GM12878 (cell line): ENCODE results near the gene ESRP2. TPM values are rescaled to one million over a fixed set of nuclear protein-coding genes. Genes with fewer than 3 reads are reported as not detected.

Source experiments
- ATAC-seq: fragments of 200-7000 bp; cut with Tn5 transposase; 3 replicates; pipeline ENCODE4 v1.9.1; 2020; ENCODE audit warnings: mild to moderate bottlenecking, moderate library complexity
- BruUV-seq: library from RNA; stranded (reverse); fragments of 400-500 nt; replicated peaks from 2 replicates; lab custom pipeline; 2021; lab: Mats Ljungman, UMichigan
- CTCF ChIA-PET: fragments of 300-600 bp; sonication (Branson Sonifier 250); formaldehyde crosslinking; extraction: SDS; loops from one replicate; lab custom pipeline; 2021; ENCODE audit warnings: inconsistent platforms; lab: Yijun Ruan, JAX
- POLR2A ChIA-PET: fragments of 350-600 bp; formaldehyde crosslinking; extraction: SDS; loops from one replicate; lab custom pipeline; 2021; ENCODE audit warnings: inconsistent platforms; lab: Charles Lee
- RAD21 ChIA-PET: fragments of 300-600 bp; sonication (Branson Sonifier 250); formaldehyde crosslinking; loops from one replicate; lab custom pipeline; 2023; ENCODE audit warnings: antibody characterized with exemption; ENCODE audit not compliant: unreplicated experiment; lab: Charles Lee
- SMC1A ChIA-PET: fragments of 300-600 bp; sonication (Branson Sonifier 250); formaldehyde crosslinking; loops from one replicate; lab custom pipeline; 2023; ENCODE audit not compliant: unreplicated experiment, uncharacterized antibody; lab: Charles Lee
- DNase-seq: peaks from one replicate; pipeline ENCODE4 v3.0.0-alpha.2; 2011; ENCODE audit warnings: low read depth, low spot score
- FAIRE-seq: peaks from 3 replicates; lab custom pipeline; 2011; peaks lifted over from hg19 to GRCh38; lab: Jason Lieb, UNC
- H2AFZ ChIP-seq: 2 replicates; pipeline ENCODE4 v1.6.0; 2011; ENCODE audit warnings: low read depth, low read length, control low read depth; ENCODE audit not compliant: control insufficient read depth
- H3K27ac ChIP-seq: 2 replicates; pipeline ENCODE4 v1.5.1; 2011; ENCODE audit warnings: control low read depth; ENCODE audit not compliant: control insufficient read depth, insufficient read depth
- H3K27me3 ChIP-seq, 2 experiments: replicated peaks in 1 of 2; 2 replicates each; pipeline versions ENCODE4 v1.6.0 to v1.6.1; 2011; ENCODE audit warnings: low read length in 1 of 2; ENCODE audit not compliant: control insufficient read depth in 2 of 2, insufficient read depth in 2 of 2
- H3K36me3 ChIP-seq, 2 experiments: 2 replicates each; pipeline ENCODE4 v1.5.1; 2011; ENCODE audit warnings: low read length in 1 of 2; ENCODE audit not compliant: control insufficient read depth in 2 of 2, insufficient read depth in 2 of 2
- H3K4me1 ChIP-seq: 2 replicates; pipeline ENCODE4 v1.6.1; 2011; ENCODE audit warnings: mild to moderate bottlenecking, low read length, moderate library complexity, mixed read lengths; ENCODE audit not compliant: control insufficient read depth, insufficient read depth
- H3K4me2 ChIP-seq: 2 replicates; pipeline ENCODE4 v1.6.0; 2011; ENCODE audit warnings: control low read depth; ENCODE audit not compliant: control insufficient read depth, insufficient read depth
- H3K4me3 ChIP-seq: fragments of 200-600 bp; sonication (generic); 2 replicates; pipeline ENCODE4 v1.5.1; 2016
- H3K79me2 ChIP-seq: 2 replicates; pipeline ENCODE4 v1.6.0; 2011; ENCODE audit warnings: low read length; ENCODE audit not compliant: control insufficient read depth, insufficient read depth
- H3K9ac ChIP-seq: 2 replicates; pipeline ENCODE4 v1.8.0; 2011; ENCODE audit warnings: low read length, control low read depth, mixed read lengths; ENCODE audit not compliant: control insufficient read depth, insufficient read depth
- H3K9me3 ChIP-seq: replicated peaks from 3 replicates; pipeline ENCODE4 v1.5.1; 2011; ENCODE audit warnings: mild to moderate bottlenecking, low read length; ENCODE audit not compliant: control insufficient read depth, insufficient read depth
- H4K20me1 ChIP-seq: 2 replicates; pipeline ENCODE4 v1.6.0; 2011; ENCODE audit not compliant: control insufficient read depth, insufficient read depth
- CEBPB ChIP-seq, 2 experiments: fragments of 150-350 bp in 1 of 2; IDR thresholded peaks; 2 replicates each; pipeline ENCODE4 v1.6.1; 2012 to 2014; ENCODE audit warnings: low read depth in 2 of 2, low read length in 2 of 2, borderline replicate concordance in 1 of 2, inconsistent platforms in 1 of 2
- ESRRA ChIP-seq: IDR thresholded peaks from 2 replicates; pipeline ENCODE4 v1.6.1; 2012; ENCODE audit warnings: mild to moderate bottlenecking, low read length, improper control_type of control experiment
- GATAD2B ChIP-seq: fragments of 450-650 bp; conservative IDR thresholded peaks from 2 replicates; pipeline ENCODE4 v1.6.1; 2017; ENCODE audit warnings: low read depth, mild to moderate bottlenecking, moderate library complexity
- HDAC6 ChIP-seq: fragments of 200-600 bp; sonication (generic); IDR thresholded peaks from one replicate; pipeline ENCODE4 v1.8.0; 2017; ENCODE audit warnings: antibody characterized with exemption; ENCODE audit not compliant: unreplicated experiment
- HSF1 ChIP-seq: fragments of 150-350 bp; IDR thresholded peaks from 2 replicates; pipeline ENCODE4 v1.6.1; 2014; ENCODE audit warnings: mild to moderate bottlenecking, low read depth, low read length
- JUND ChIP-seq: IDR thresholded peaks from 2 replicates; pipeline ENCODE4 v1.6.1; 2012; ENCODE audit warnings: low read depth, mild to moderate bottlenecking, low read length, improper control_type of control experiment, moderate library complexity
- MYB ChIP-seq: fragments of 150-350 bp; IDR thresholded peaks from 2 replicates; pipeline ENCODE4 v1.6.1; 2014; ENCODE audit warnings: mild to moderate bottlenecking, low read depth, low read length, borderline replicate concordance
- NBN ChIP-seq: fragments of 450-650 bp; IDR thresholded peaks from 2 replicates; pipeline ENCODE4 v1.6.1; 2016
- SIN3A ChIP-seq: IDR thresholded peaks from 2 replicates; pipeline ENCODE4 v1.6.1; 2012; ENCODE audit warnings: low read depth, low read length, improper control_type of control experiment
- YBX1 ChIP-seq: fragments of 450-650 bp; IDR thresholded peaks from 2 replicates; pipeline ENCODE4 v1.6.1; 2016; ENCODE audit warnings: antibody characterized with exemption
- ZNF687 ChIP-seq: fragments of 450-650 bp; IDR thresholded peaks from 2 replicates; pipeline ENCODE4 v1.6.1; 2017; ENCODE audit warnings: mild to moderate bottlenecking, moderate library complexity
- WGBS: methylation state at CpG from one replicate; pipeline ENCODE4 v1.1.6; 2016; ENCODE audit warnings: low lambda C conversion rate; ENCODE audit not compliant: insufficient replicate concordance, insufficient coverage; ENCODE audit errors: missing lambda C conversion rate; 5-methylcytosine and 5-hydroxymethylcytosine counted together
- in situ Hi-C: fragments of 300-500 bp; cut with MboI; formaldehyde crosslinking; loops from 9 replicates; pipeline ENCODE4 v1.14.3; 2018; ENCODE audit warnings: mixed read lengths
- intact Hi-C: fragments of 100-400 bp; cut with micrococcal nuclease; formaldehyde crosslinking; loops from one replicate; pipeline ENCODE4 v1.14.2; 2022; ENCODE audit not compliant: unreplicated experiment
- polyA plus RNA-seq, 11 experiments: library from polyadenylated mRNA; depleted of rRNA in 4 of 11; unstranded in 6 of 11; stranded (reverse) in 5 of 11; fragments of >200 nt; fragmentation: Nextera tagmentation in 4 of 11; fragmentation: Illumina TruSeq in 1 of 11; extraction: Ambion mirVana in 4 of 11; extraction: Trizol in 1 of 11; gene quantifications; 1 replicate in 1 of 11; 2 replicates in 10 of 11; pipeline versions ENCODE4 v1.2.1 to v1.2.3, GENCODE V29; 2011 to 2016; ENCODE audit warnings: inconsistent platforms in 2 of 11, missing spikeins in 2 of 11, low read depth in 1 of 11
- total RNA-seq, 4 experiments: library from RNA; depleted of rRNA in 3 of 4; stranded (reverse); fragments of >200 nt in 3 of 4; fragmentation: Illumina TruSeq in 1 of 4; extraction: Trizol in 1 of 4; gene quantifications; 2 replicates each; pipeline versions ENCODE4 v1.2.1 to v1.2.3, GENCODE V29; 2013 to 2021

The ESRP2 gene
- total and polyA plus RNA-seq, 10 of the 15 experiments (the other 5 are each of a cell fraction or from before 2014, with no cell fraction given): 0.04 to 0.64 (median 0.08) TPM; not detected in 3

GRCh38 chr16:68253721-68254120 lies 17.8 kb upstream of the ESRP2 start:
- Histone ChIP-seq H3K27ac (no peak overlapping the region), H3K36me3 (peaks cover 1 to 3% of the 10 kb centered on the region in 2 experiments; a peak in 2 of 4 replicates), H3K4me2 (no peak overlapping the region), H3K79me2 (no peaks in the 10 kb centered on the region), H3K9ac (no peak overlapping the region), H4K20me1 (no peaks in the 10 kb centered on the region), H3K9me3 (no peaks in the 10 kb centered on the region), H3K4me1 (peaks cover 17% of the 10 kb centered on the region), H3K27me3 (no peaks in the 10 kb centered on the region), H2AFZ (no peak overlapping the region), H3K4me3 (no peak overlapping the region)
- ChIA-PET RAD21 (no interaction called here), POLR2A (no interaction called here), CTCF (interaction anchor here (1.5 to 3.2 kb wide), 2 partner anchors 11 to 13 kb away, joined by 3 to 11 read pairs; partner anchors contain the start of gene SLC7A6), SMC1A (interaction anchor here (1.4 kb wide), 1 partner anchor 9 kb away, joined by 3 read pairs; the partner anchor contains the start of gene PLA2G15)
- 86% methylated on average over 4 of the region's 4 CpGs for WGBS
- ATAC-seq (no peak), DNase-seq (no peak), FAIRE-seq (no peak)
- in situ Hi-C loops (no loop called here), intact Hi-C loops (no loop called here)
- TF ChIP-seq NBN (no peak), YBX1 (no peak), ESRRA (no peak), GATAD2B (no peak), HDAC6 (no peak), HSF1 (no peak), SIN3A (no peak), CEBPB (IDR thresholded peaks at IDR 0.05; ENCODE audit: borderline replicate concordance in 1 of 2, low read depth in 2 of 2, low read length in 2 of 2) (no peak), MYB (no peak), ZNF687 (no peak), JUND (no peak)
- no TSS peak for BruUV-seq
